Stimulated activated CD4-positive, alpha-beta T cell treated with anti-CD3 and anti-CD28 coated beads, Interleukin-1b, Interleukin-23, amount 100 ng/mL, for 4 hours (primary cell): ENCODE data around the gene OXT.

Source experiments
- DNase-seq, 2 donors: peaks; one replicate each; pipeline ENCODE4 v3.0.0-alpha.2; 2020; ENCODE audit warnings: low read depth in 2 of 2

The OXT gene

GRCh38 chr20:3109350-3110302 is 38.2 kb downstream of the OXT start:
- no peak for DNase-seq

- DNase-seq: no peak
Observed at GRCh38 chr20:3111507-3111906, 40.1 kb downstream of the OXT start.

- no peak for DNase-seq
Observed at GRCh38 chr20:3111995-3112394, 40.6 kb downstream of the OXT start.

- DNase-seq: no peak
Observed at GRCh38 chr20:3115190-3116107, 44.0 kb downstream of the OXT start.

GRCh38 chr20:3116341-3116740 is 44.9 kb downstream of the OXT start:
- no peak for DNase-seq

GRCh38 chr20:3117839-3118379 is 46.5 kb downstream of the OXT start:
- DNase-seq: peak in 1 of 2 donors; percentile 18

- no peak for DNase-seq
Observed at GRCh38 chr20:3119044-3119443, 47.6 kb downstream of the OXT start.

GRCh38 chr20:3121271-3121911 is 50.0 kb downstream of the OXT start:
- DNase-seq: peak in 1 of 2 donors; percentile 8
